ENCODE data around the gene WASL.
"Not testable (repeated sequence)": the region's sequence is repeated elsewhere in the genome, so short reads cannot be mapped to it uniquely, and the experiment has no call there.

WASL gene

DNA sequence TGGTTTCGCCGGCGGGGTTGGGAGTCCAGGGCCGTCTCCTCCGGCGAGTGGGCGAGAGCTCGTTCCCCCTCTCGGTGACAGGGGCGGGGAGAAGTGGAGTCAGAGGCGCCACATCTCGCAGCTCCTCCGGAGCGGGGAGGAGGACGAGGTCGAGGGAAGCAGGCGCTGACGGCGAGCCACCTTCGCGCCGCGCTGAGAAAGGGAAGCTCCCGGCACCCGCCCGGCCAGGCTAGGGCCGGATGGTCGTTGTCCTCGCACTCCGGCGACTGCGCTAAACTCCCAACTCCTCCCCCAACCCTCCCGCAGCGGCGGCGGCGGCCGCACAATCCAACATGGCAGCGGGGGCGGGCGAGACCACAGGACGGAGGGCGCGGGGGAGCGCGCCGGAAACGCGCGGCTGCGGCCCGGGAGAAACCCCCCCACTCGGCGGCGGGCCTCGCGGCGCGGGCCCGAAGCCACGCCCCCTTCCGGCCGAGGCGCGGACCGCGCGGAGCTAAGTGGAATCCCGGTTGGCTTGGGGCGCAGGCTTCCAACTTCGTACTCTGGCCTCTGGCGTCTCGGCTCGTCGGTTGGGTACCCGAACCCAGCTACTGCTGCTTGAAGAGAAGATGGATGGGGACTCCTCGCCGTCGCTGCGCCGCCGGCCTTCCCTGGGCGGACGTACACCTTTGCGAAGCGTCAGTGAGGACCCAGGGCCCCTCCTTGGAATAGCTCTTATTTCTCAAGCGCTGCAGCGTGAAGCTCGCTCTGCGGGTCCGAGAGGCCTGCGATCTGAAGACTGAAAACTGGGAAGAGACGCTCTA is at the start of gene WASL:
Gene WASL, minus strand, starts transcription at position 270 of the 803 bp plus-strand sequence. Its CDS starts 269 bp downstream, at position 1.
- peak; percentile 86 for DNase-seq (ENCODE audit: low spot score)

DNA sequence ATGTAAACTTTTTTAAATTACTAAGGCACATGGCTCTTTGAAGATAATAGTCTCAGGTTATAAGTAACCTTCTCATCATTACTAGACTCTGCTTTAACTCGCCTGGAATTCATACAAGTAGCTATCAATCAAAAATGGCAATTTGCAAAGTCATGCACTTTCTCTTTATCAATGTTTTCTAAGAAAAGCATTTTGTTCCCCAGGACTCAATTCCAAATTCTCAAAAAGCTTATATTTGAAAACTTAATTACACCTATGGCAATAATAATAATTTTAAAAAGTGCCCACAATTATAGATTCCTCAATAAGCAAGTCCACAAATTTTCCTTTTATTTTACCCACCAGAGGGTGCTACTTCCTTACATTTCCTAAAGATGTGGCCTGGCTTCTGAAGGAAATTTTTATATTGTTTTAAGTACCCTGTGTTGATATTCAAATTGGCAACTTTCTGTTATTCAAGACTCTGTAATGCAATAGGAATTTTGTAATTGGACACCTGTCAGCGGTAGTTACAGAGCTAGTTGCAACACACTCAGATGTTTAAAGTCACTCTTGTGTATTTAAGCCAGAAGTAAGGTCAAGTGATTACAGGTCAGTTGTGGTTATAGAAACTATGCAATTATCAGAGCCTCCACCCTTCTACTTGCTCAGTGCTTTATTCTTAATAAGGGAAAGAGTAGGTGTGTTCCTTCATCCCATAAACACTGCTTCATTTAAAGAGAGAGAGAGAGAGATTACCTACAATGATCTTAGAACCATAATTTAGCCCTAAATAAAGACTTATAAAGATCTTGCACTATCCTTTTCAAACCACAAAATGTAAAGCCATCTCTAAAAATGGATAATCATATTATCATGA is 49.1 kb upstream of the WASL start:
- DNase-seq (ENCODE audit: low spot score): peak; percentile 98

DNA sequence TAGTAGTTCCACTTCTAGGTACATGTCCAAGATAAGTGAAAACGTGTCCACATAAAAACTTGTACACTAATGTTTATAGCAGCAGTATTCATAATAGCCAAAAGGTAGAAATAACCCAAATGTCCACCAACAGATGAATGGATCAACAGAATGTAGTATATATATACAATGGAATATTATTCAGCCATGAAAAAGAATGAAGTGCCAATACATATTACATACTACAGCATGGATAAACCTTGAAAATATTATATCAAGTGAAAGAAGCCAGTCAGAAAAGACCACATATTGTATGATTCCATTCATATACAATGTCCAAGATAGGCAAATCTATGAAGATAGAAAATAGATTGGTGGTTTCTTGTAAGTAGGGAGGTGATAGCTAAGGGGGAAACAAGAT is 47.8 kb upstream of the WASL start:
- no peak for DNase-seq (ENCODE audit: low spot score)

DNA sequence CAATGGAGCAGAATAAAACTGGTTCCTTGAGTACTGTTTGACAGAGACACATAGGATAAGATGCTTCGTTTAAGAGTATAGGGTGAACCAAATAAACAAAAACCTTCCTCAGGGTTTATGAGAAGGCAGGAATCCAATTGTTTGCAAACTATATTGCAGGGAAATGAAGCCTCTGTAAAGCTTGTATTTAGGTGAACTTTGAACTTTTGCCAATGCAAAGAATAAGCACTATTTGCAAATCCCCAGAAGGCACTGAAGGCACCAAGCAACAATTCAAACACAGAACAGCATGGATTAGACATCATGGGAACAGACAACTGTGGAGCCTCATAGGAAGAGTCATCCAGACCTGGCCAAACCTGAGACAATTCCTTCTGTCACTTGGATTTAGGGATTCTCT is 47.1 kb upstream of the WASL start:
- DNase-seq (ENCODE audit: low spot score): no peak

DNA sequence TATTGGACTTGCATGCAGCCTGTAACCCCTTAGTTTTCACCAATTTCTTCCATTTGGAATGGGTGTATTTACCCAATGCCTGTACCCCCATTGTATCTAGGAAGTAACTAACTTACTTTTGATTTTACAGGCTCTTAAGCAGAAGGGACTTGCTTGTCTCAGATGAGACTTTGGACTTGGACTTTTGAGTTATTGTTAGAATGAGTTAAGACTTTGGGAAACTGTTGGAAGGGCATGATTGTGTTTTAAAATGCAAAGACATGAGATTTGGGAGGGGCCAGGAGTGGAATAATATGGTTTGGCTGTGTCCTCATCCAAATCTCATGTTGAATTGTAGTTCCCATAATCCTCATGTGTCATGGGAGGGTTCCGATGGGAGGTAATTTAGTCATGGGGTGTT is 46.3 kb upstream of the WASL start:
- DNase-seq (ENCODE audit: low spot score): not testable (repeated sequence)

DNA sequence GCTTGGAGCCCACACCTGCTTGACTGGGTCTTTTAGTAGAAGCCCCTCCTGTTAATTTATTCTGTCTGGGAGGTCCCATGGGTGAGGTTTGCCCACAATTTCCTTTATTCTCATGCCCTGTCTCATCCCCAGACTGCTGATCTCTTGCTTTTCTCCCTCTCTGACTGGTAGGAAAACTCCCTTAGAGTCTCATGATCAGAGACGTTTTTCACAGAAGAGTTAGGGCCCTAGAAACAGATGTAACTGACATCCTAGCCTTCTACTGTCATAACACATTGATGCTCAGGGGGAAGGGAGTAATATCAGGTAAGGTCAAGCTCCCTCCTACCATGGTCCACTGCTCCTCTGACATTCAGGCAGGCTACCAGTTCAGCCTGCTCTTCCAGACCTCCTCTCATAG is 43.7 kb upstream of the WASL start:
- no peak for DNase-seq (ENCODE audit: low spot score)

DNA sequence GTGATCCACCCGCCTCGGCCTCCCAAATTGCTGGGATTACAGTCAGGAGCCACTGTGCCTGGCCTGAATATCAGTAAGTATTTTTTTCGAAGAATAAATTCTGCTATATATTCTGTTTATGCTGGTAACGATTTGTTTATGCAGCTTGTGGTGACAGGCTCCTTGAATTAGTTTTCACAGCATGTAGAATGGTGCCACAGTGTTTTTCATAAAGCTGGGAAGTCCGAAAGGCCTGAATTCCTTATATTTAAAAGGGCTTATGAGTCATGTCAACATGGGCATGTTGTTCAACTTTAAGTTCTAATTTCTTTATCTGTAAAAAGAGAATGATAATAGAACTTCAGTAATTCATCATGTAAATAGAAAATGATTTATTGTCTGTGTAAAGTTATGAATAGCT is 42.2 kb upstream of the WASL start:
- DNase-seq (ENCODE audit: low spot score): no peak

DNA sequence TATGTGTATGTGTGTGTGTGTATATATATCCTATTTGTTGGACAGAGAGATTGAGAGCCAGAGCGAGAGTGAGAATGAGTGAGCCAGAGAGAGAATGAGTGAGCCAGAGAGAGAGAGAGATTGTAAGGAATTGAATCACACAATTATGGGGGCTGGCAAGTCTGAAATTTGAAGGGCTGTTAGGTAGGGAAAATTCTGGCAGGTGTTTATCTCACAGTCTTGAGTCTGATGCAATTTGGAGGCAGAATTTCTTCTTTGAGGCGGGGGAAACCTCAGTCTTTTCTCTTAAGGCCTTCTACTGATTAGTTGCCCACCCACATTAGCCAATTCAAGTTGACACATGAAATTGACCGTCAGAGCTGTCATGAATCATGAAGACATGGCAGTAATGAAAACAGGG is 41.0 kb upstream of the WASL start:
- DNase-seq (ENCODE audit: low spot score): no peak

DNA sequence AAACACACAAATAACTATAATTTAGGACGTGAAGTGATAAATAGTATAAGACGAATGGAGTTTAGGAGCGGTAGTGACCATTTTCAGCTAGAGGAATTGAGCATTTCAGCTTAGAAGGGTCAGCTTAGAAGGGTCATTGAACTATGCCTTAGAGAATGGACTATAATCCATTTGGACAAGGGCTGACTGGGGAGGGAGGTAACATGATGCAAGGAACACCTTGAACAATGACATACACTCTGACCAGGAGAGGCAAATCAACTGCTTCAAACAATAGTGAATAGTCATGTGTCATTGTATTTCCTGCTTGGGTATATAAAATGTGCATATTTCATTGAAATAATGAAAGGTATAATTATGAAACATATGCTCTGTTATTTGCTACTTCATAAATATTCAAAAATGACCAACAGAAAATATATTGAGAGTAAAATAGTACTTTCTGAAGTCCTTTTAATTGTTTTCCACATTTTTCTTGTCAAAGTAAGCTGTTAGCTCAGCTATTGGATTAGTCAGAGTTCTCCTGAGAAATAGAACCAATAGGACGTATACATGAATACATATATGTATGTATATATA is 40.5 kb upstream of the WASL start:
- DNase-seq (ENCODE audit: low spot score): no peak

DNA sequence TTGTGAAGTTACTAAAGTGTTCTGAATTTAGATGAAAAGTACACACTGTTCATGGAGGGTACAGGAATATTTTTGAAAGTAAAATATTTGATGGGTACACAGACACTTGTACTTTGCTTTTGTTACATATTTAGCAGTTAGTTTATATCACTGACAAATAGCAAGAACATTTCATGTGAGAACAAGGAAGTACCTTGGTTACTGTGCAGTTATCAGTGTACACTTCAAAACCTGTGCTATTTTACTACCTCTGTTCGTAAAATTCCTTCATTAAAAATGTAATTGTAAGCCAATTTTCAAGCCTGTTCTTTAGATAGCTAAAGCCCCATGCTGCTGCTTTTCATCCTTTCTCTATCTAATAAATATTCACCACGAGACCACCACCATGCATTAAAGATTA is 39.8 kb upstream of the WASL start:
- DNase-seq (ENCODE audit: low spot score): no peak

DNA sequence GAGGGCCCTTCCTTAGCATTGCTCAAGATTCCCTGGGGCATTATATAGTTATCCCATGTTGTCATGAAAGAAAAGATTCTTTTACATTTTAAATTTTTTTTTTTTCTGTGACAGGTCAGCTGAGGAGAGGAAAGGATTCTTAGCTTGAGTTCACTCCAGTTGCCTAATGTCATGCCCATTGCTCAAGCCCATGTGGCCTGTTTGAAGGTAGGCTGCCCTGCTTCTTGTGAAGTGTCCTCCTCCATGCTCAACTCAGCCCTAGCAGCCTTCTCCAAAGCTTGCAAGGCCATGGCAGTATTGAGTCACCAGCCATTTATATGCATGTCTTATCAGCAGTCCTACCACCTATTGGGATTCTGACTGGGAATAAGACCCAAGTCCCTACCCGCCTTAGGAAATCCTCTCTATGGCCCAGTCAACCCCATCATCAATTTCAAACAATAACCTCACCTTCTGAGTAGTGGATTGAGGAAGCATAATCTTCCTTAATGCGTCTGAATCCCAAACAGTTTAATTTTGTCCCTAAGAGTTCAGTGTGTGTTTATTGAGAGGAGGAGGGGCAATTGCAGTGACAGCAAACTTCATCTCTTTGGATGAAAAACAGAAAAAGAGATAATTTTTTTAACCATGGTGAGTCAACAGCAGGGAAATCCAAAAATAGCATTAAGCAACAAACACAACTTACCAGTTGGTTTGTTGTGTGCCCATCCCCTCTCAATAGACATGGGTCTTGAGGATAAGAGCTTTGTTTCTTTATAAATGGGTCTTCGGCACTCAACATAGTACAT is 38.6 kb upstream of the WASL start:
- DNase-seq (ENCODE audit: low spot score): no peak

DNA sequence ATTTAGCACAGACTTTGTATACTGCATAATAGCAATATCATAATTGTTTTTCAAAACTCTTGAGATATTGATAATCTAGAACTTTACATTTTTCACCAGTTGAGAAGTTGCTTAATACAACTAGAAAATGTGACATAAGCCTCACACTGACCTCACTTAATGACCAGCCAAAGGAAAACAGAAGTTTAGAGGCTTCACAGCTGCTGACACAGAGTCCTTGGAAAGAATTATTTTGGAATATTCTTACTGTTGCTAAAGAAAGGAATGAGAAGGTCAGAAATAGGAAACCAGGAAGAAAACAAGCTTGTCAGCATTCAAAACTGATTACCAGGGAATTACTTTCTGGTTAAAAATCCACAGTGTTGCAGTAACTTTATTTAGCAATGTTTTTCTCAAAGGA is 35.5 kb upstream of the WASL start:
- DNase-seq (ENCODE audit: low spot score): no peak

DNA sequence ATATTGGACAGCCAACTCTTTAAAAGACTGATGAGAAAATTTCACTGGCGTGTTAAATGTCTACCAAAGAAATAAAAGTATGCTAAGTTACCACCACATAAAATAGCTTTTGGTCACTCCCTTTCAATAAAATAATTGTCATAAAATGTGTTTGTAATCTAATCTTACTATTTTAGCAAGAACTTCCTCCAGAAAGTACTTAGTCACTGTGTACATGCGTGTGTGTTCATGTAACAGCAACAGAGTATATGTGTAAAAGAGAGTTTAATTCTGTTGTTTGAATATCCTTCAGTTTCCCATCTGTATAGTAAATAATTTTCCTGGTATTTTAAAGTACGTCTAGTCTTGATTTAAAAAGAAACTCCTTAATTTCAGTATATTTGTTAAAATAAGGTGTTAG is 35.0 kb upstream of the WASL start:
- DNase-seq (ENCODE audit: low spot score): no peak

DNA sequence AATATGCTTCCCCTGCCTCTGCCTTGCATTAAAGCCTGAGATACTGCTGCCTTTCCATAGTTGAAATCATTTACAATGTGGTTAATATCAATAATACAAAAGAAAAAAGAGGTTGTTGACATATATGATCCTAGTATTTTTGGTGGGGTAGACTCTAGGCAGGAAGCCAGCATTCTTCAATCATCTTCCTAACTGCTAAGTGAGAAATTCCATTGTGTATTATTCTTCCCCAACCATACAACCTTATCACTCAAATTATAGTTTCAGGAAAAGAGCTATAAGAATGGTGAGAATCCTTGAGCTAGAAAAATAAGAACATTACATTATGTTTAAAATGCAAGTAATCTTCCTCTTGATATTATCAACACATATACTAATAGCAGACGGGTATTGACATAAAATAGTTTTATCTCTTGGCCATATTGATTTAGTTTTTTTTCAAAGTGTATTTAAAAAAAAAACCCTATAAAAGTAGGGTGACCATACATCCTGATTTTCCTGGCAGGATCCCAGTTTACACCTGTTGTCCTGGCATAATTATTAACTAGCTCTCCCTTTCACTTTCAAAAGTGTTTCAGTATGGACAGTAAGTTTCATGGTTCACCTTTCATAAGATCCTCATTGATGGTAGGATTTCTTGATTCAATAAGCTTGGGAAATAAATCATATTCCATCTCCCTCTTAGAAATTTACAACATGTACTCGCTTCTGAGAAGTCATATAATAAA is 33.4 kb upstream of the WASL start:
- no peak for DNase-seq (ENCODE audit: low spot score)

DNA sequence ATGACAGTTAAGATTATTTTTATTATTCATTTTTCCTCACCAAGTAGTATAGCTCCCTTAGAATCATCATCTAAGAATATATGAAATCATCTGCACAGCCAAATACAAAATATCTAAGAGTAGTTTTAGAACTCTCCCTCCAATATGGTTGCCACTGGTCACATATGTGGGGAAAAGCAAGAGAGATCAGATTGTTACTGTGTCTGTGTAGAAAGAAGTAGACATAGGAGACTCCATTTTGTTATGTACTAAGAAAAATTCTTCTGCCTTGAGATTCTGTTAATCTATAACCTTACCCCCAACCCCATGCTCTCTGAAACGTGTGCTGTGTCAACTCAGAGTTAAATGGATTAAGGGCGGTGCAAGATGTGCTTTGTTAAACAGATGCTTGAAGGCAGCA is 31.7 kb upstream of the WASL start:
- DNase-seq (ENCODE audit: low spot score): not testable (repeated sequence)

DNA sequence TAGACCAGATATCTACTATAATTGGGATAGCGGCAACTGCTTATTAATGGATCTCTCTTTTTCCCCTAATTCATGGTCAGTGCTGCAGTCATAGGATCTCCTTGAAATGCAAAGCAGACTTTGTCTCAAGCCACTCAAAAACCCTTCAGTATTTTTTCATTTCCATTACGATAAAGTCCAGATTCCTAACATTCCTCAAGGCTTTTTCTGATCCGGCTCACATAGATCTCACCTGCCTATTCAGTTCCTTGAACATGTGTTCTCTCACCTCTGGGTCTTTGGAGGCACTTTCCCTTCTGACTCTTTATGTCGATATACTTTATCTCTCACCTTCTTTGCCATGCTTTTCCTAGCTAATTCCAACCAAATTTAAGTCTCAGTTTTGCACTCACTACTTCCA is 25.7 kb upstream of the WASL start:
- DNase-seq (ENCODE audit: low spot score): no peak

DNA sequence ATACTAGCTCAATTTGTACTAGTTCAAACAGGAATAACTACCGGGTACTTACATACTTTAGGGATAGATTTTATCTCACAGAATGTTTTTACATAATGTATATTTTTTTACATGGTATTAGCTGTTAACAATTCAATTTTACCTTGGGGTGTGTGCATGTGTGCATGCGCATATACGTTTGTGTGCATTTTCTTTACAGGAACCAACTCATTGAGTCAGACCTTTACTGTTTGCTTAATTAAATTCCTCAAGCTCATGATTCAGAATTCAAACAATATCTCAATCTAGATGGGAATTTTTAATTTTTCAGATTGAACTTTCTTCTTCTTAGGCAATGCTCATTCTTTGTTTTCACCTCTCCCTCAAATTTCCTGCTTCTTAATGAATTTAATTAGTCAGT is 24.7 kb upstream of the WASL start:
- no peak for DNase-seq (ENCODE audit: low spot score)

DNA sequence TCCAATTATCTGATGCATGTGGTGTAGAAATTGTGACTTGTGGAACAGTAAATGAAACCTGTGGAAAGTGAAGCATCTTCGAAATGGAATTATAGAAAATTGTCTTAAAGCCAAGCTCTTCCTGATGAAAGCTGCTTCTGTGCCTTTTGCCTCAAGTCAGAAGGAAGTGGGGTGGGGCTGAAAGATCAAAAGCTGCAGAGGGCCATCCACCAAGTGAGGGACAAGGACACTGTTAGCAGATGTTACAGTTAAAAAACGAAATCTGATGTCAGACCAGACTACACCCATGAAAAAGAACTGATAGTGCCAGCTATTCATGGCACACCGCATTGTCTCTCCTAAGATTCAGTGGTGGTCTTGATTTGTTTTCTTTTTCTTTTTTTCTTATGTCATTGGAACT is 23.8 kb upstream of the WASL start:
- DNase-seq (ENCODE audit: low spot score): no peak

DNA sequence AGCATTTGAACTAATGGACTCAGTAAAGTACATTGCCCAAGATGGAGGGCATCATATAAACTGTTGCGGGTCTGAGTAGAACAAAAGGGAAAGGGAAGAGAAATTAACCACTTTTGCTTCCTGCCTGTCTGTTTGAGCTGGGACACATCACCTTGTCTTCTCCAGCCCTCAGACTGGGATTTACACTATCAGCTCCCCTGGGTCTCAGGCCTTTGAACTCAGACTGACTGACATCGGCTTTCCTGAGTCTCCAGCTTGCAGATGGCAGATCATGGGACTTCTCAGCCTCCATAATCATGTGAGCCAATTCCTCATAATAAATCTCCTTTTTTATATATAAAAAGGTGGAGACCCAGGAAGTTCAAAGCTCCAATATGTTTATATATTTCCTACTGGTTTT is 23.0 kb upstream of the WASL start:
- DNase-seq (ENCODE audit: low spot score): no peak

DNA sequence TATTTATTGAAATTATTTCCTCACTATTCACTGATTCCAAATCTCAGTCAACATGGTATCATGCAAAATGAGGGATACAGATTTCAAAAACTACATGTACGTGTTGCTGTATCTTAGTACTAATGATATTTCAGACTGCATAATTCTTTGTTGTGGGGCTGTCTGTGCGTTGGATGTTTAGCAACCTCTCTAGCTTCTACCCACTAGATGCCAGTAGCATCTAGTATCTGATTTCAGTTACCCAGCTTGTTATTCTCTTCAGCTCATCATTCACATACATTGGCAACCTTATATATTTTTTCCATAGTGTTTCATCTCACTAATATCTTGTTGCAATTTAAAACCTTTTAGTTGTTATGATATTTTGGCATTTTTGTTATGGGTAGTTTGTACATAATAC is 22.5 kb upstream of the WASL start:
- DNase-seq (ENCODE audit: low spot score): no peak

DNA sequence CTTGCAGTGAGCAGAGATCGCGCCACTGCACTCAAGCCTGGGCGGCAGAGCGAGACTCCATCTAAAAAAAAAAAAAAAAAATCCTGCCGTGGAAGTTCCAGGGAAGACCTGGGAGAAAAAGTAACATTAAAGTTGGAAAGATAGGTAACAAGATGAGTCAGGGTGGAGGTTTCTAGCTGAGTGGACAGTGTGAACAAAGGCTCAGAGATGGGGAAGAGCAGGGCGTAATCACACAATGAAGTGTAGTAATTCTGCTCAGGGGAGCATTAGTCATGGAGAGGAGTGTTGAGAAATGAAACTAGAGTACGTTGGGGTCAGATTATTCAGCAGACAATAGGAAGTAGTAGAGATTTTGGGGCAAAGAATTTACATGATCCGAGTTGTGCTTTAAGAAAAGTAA is 21.6 kb upstream of the WASL start:
- no peak for DNase-seq (ENCODE audit: low spot score)

DNA sequence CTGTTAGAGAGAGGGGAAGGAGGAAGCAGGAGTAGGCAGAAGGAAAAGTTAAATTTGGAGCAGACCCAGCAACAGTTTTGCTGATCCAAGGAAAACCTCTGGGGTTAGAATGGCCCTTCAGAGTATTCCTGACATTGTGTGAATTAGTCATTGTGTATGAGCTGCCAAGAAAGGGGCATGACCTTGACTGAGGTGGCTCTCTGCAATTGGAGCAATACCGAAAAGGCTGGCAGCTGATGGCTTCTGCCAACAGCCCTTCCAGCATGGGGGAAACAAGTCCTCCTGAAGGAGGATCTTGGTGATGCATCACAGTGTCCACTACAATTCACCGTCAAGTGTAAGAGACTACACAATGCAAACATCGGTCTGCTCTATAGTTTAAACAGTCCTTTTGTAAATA is 20.6 kb upstream of the WASL start:
- DNase-seq (ENCODE audit: low spot score): no peak

Measured in SW480 (cell line).